SU-DHL-6 (cell line): ENCODE measurements around the gene DNAJC15.

Source experiments
- H2AFZ ChIP-seq: fragments of 200-600 bp; sonication (generic); 2 replicates; pipeline ENCODE4 v1.6.1; 2014; ENCODE audit warnings: low read depth, mild to moderate bottlenecking, moderate library complexity, mixed read lengths, antibody characterized with exemption, low read length; ENCODE audit not compliant: severe bottlenecking
- H3F3A ChIP-seq: fragments of 200-600 bp; shearing (Covaris generic); 2 replicates; pipeline ENCODE4 v1.6.0; 2016; ENCODE audit warnings: antibody characterized with exemption, mild to moderate bottlenecking; ENCODE audit not compliant: insufficient read depth
- H3K27ac ChIP-seq: fragments of 200-600 bp; sonication (generic); 2 replicates; pipeline ENCODE4 v1.5.1; 2016; ENCODE audit warnings: low read depth, mild to moderate bottlenecking, low read length, moderate library complexity, mixed read lengths
- H3K27me3 ChIP-seq: fragments of 200-600 bp; sonication (generic), shearing (Covaris generic); 2 replicates; pipeline ENCODE4 v1.6.0; 2014; ENCODE audit warnings: mild to moderate bottlenecking, low read length
- H3K36me3 ChIP-seq: fragments of 200-600 bp; sonication (generic); 2 replicates; pipeline ENCODE4 v1.6.1; 2014; ENCODE audit warnings: mild to moderate bottlenecking, low read length, mixed read lengths
- H3K4me2 ChIP-seq: fragments of 300-600, 200-600 bp; shearing (Covaris generic), sonication (generic); 2 replicates; pipeline ENCODE4 v1.6.0; 2014; ENCODE audit warnings: low read length, low read depth, mild to moderate bottlenecking; ENCODE audit not compliant: poor library complexity, severe bottlenecking
- H3K4me3 ChIP-seq: fragments of 200-600 bp; sonication (generic); 2 replicates; pipeline ENCODE4 v1.5.1; 2014; ENCODE audit warnings: antibody characterized with exemption, low read length, mild to moderate bottlenecking, mixed read lengths; ENCODE audit not compliant: insufficient read depth, poor library complexity, severe bottlenecking
- H3K79me2 ChIP-seq: fragments of 200-600 bp; sonication (generic); 2 replicates; pipeline ENCODE4 v1.6.1; 2014; ENCODE audit warnings: mild to moderate bottlenecking, low read length, moderate library complexity; ENCODE audit not compliant: insufficient read depth
- H3K9ac ChIP-seq: fragments of 200-600 bp; sonication (generic); 2 replicates; pipeline ENCODE4 v1.7.0; 2014; ENCODE audit warnings: mild to moderate bottlenecking, low read length
- H3K9me2 ChIP-seq: fragments of 200-600 bp; sonication (generic); replicated peaks from 2 replicates; pipeline ENCODE4 v1.6.1; 2014; ENCODE audit warnings: low read length; ENCODE audit not compliant: insufficient read depth
- H3K9me3 ChIP-seq: fragments of 200-600 bp; sonication (generic); 2 replicates; pipeline ENCODE4 v1.6.1; 2014; ENCODE audit warnings: low read length, mixed read lengths; ENCODE audit not compliant: insufficient read depth
- H4K20me1 ChIP-seq: fragments of 200-600 bp; sonication (generic); 2 replicates; pipeline ENCODE4 v1.6.1; 2014; ENCODE audit warnings: low read depth, mild to moderate bottlenecking, antibody characterized with exemption, low read length, moderate library complexity, mixed read lengths
- EZH2phosphoT487 ChIP-seq: fragments of 200-600 bp; sonication (generic), shearing (Covaris generic); conservative IDR thresholded peaks from 2 replicates; pipeline ENCODE4 v1.6.1; 2018; ENCODE audit warnings: mild to moderate bottlenecking, antibody characterized with exemption, low read length, moderate library complexity, mixed read lengths
- TF ChIP-seq, protein P1 (sequence below): fragments of 200-600 bp; sonication (generic); IDR thresholded peaks from one replicate; pipeline ENCODE4 v1.5.1; 2017; ENCODE audit warnings: antibody characterized with exemption, mild to moderate bottlenecking, low read length, moderate library complexity; ENCODE audit not compliant: insufficient read depth, poor library complexity, severe bottlenecking

DNAJC15 gene

DNA sequence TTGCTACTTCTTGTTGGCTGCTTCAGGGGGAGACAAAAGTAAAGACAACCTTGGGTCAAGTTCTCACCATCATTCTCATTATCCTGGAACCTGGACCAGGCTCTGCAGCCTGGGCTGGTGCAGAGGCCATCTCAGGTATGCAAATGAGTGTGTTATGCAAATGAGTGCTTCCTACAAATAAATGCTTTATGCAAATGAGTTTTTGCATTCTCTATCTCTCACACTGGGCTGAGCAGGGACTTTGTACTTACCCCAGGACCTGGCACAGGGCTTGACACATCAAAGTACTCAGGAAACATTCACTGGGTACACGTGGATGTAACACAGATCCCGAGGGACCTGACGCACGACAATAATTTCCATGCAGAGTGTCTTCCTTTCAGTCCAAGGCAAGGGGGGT lies 103.0 kb downstream of the DNAJC15 start:
- Histone ChIP-seq H3K9ac (no peak overlapping the region), H4K20me1 (no peaks in the 10 kb centered on the region), H3K9me3 (no peaks in the 10 kb centered on the region), H3K36me3 (no peaks in the 10 kb centered on the region), H3K9me2 (no peaks in the 10 kb centered on the region), H3K4me3 (no peak overlapping the region), H2AFZ (no peak overlapping the region), H3K27ac (no peak overlapping the region), H3K4me2 (no peak overlapping the region), H3K79me2 (no peaks in the 10 kb centered on the region), H3F3A (no peaks in the 10 kb centered on the region), H3K27me3 (no peaks in the 10 kb centered on the region)
- TF ChIP-seq, protein P1, sequence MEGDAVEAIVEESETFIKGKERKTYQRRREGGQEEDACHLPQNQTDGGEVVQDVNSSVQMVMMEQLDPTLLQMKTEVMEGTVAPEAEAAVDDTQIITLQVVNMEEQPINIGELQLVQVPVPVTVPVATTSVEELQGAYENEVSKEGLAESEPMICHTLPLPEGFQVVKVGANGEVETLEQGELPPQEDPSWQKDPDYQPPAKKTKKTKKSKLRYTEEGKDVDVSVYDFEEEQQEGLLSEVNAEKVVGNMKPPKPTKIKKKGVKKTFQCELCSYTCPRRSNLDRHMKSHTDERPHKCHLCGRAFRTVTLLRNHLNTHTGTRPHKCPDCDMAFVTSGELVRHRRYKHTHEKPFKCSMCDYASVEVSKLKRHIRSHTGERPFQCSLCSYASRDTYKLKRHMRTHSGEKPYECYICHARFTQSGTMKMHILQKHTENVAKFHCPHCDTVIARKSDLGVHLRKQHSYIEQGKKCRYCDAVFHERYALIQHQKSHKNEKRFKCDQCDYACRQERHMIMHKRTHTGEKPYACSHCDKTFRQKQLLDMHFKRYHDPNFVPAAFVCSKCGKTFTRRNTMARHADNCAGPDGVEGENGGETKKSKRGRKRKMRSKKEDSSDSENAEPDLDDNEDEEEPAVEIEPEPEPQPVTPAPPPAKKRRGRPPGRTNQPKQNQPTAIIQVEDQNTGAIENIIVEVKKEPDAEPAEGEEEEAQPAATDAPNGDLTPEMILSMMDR = no peak
- no peak for TF ChIP-seq EZH2phosphoT487

DNA sequence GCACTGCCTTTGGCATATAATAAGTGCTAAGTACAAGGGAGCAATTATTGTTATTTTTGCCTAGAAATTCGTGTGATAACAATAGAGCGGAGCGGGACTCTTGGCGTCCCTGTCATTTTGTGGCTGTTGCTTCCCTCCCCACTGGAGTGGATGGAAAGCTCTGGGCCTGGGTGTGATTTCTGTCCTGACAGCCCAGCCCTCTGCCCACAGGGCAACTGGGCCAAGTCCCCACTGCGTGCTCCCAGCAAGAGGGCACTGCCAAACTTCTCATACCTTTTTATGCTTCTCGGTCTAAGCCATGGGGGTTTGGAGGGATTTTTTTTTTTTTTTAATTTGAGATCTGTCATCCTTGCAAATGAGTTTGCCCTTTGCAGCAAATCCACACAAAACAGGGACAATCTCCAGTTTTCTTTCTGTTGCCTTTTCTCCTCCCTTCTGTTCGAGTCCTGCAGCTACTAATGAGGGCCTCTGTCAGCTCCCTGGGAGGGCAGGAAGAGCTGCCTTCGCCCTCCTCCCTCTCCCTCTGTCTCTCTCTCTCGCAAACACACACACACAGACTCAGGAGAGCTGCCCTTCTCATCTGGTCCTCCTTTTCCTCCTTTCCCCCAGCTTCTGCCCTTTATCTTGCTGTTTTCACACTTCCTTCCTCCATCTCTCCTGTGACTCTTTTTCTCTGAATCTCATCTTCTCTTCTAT lies 103.9 kb downstream of the DNAJC15 start:
- no peak overlapping the region for H3K9ac ChIP-seq
- H3K27ac ChIP-seq = no peak overlapping the region
- no peaks in the 10 kb centered on the region for H3K27me3 ChIP-seq
- no peaks in the 10 kb centered on the region for H3K9me3 ChIP-seq
- H3K79me2 ChIP-seq = no peaks in the 10 kb centered on the region
- no peak overlapping the region for H2AFZ ChIP-seq
- H3K36me3 ChIP-seq = no peaks in the 10 kb centered on the region
- no peak overlapping the region for H3K4me3 ChIP-seq
- H3F3A ChIP-seq = no peaks in the 10 kb centered on the region
- no peaks in the 10 kb centered on the region for H4K20me1 ChIP-seq
- no peaks in the 10 kb centered on the region for H3K9me2 ChIP-seq
- H3K4me2 ChIP-seq = no peak overlapping the region
- TF ChIP-seq, protein P1 = no peak
- TF ChIP-seq EZH2phosphoT487 = no peak

DNA sequence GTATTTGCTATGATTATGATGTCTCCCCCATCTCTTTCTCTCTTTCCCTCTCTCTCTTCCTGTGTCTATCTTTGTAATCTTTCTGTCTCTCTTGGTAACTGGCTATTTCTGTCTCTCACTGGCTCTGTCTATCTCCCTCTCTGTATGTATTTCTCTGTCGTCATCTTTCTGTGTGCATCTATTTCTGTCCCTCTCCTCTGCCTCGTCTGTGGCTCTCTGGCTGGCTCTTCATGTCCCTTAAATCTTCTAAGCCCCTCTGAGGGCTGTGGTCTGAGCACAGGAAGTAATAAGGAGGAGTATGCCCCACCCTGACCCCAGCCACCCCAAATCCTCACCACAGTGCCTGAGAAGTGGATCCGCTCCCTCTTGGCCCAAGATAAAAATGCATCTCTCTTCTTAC lies 104.4 kb downstream of the DNAJC15 start:
- Histone ChIP-seq H3K4me3 (no peak overlapping the region), H3K9me2 (no peaks in the 10 kb centered on the region), H3F3A (no peaks in the 10 kb centered on the region), H3K27me3 (no peaks in the 10 kb centered on the region), H3K4me2 (no peak overlapping the region), H3K9ac (no peak overlapping the region), H3K27ac (no peak overlapping the region), H2AFZ (no peak overlapping the region), H4K20me1 (no peaks in the 10 kb centered on the region), H3K79me2 (no peaks in the 10 kb centered on the region), H3K9me3 (no peaks in the 10 kb centered on the region), H3K36me3 (no peaks in the 10 kb centered on the region)
- TF ChIP-seq, protein P1 = no peak
- no peak for TF ChIP-seq EZH2phosphoT487
